ENCODE data around the gene SKP2. TPM values are rescaled to one million over a fixed set of nuclear protein-coding genes. Genes with fewer than 3 reads are reported as not detected.
A peak's percentile ranks its signal among the peaks of the same experiment; 100 is the strongest.
"Not testable (repeated sequence)": the region's sequence is repeated elsewhere in the genome, so short reads cannot be mapped to it uniquely, and the experiment has no call there.

SKP2 gene
- total RNA-seq, result 10 to 100 TPM; 32.8 to 53.0 TPM

DNA sequence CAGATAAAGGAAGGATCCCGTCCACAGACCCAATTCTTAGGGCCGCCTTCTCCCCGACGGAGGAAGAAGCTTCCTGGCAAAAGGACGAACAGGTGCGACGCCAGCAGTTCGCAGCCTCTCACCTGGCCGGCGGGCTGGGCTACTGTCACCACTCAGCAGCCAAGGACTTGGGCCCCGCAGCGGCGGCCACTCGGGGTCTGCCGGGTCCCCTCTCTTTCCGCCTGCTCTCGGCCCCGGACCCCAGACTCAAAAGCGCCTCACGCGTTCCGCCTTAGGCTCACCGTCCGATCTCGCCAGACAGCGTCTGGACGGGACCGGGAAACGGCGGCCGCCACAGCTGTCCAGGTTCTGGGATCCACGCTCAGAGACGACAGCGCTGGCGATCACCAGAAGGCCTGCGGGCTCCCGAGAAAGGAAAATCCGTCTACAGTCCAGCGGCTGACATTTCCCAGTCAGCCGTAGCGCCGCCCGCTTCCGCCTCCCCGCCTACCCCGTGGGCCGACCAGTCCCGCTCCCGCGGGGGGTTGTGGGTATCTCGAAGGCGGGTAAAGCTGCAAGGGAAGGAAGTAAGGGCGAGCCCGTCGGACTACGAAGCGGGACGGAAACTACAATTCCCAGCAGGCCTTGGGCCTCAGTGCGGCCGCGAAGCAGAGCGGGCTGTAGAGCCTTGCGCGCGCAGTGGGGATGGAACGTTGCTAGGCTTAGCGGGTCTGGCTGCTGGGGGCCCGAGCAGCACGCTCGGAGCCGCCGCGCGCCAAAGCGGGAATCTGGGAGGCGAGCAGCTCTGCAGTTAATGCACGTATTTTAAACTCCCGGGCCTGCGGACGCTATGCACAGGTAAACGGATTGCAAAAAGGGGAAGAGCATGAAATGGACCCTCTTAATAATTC is at the start of gene SKP2, which contains the start of gene LMBRD2:
Gene SKP2 (plus strand): TSS at position 678 of the 890 bp plus-strand sequence. CDS start 152 bp downstream, at position 830.
Gene LMBRD2 (minus strand): TSS at position 454 of the 890 bp plus-strand sequence. CDS start 8,538 bp downstream, outside the sequence.
- Mint-ChIP-seq H3K27ac (peak within 1 kb of the TSS; percentile 94), H3K4me3 (peak within 1 kb of the TSS; percentile 94), H3K27me3 (no peaks in the 10 kb centered on the region), H3K4me1 (peaks cover 23% of the 10 kb centered on the region), H3K9me3 (no peaks in the 10 kb centered on the region), H3K36me3 (ENCODE audit: low read depth) (peaks cover 48% of the 10 kb centered on the region)
- ATAC-seq (replicated peaks), result peak; percentile 99

DNA sequence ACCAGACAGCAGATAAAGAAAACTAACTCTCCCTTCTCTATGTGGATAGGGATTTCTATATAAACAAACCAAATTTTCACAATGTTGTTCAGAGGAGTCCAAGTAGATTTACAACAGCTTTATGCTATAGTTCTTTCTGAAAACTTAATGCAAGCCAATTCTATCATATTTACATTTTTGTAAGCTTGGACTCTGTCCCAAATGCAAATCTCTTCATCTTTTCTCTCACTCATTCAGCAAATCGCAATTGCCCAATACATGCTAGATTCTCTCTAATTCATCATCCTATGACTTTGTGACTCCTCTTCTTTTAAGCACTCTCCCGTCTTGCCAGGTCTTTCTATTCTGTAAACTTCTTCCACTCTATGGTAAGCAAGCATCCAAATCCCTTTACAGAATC is 46.1 kb upstream of the SKP2 start:
- no peak for ATAC-seq (replicated peaks)
- peaks cover 85% of the 10 kb centered on the region for H3K36me3 Mint-ChIP-seq (ENCODE audit: low read depth)
- no peaks in the 10 kb centered on the region for H3K9me3 Mint-ChIP-seq
- no peaks in the 10 kb centered on the region for H3K4me1 Mint-ChIP-seq
- no peak overlapping the region for H3K4me3 Mint-ChIP-seq
- H3K27me3 Mint-ChIP-seq, result no peaks in the 10 kb centered on the region
- no peak overlapping the region for H3K27ac Mint-ChIP-seq

DNA sequence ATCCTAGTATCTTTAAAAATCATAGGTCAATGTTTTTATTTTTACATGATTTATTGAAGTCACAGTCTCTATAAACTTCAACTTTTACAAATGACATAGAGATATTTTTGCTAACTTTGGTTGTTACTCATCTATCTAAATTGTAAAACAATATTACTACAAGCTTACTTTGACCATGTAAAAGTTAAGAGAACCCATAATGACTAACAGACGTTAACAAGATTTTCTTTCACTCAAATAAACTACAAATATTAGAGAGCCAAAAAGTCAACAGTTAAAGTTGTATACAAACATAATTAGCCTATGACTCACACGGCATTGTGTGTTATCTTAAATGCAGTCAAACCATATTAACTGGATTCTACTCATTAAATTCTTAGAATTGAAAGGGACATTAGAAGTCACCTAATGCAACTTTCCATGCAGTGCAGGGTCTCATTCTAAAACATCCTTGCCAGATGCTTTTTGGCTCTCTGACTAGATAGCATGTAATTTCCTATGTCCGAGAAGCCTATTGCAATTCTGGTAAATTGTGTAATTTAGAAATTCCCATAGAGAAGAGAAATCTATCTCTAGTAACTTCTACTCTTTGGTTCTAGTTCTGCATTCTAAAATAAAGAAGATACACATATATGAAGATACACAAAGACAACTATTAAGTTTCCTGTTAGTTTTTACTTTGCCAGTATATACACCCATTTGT is 43.0 kb upstream of the SKP2 start:
- Mint-ChIP-seq H3K27ac (no peak overlapping the region), H3K4me1 (no peaks in the 10 kb centered on the region), H3K9me3 (no peaks in the 10 kb centered on the region), H3K36me3 (ENCODE audit: low read depth) (peaks cover 100% of the 10 kb centered on the region), H3K4me3 (no peak overlapping the region), H3K27me3 (no peaks in the 10 kb centered on the region)
- ATAC-seq (replicated peaks), result no peak

DNA sequence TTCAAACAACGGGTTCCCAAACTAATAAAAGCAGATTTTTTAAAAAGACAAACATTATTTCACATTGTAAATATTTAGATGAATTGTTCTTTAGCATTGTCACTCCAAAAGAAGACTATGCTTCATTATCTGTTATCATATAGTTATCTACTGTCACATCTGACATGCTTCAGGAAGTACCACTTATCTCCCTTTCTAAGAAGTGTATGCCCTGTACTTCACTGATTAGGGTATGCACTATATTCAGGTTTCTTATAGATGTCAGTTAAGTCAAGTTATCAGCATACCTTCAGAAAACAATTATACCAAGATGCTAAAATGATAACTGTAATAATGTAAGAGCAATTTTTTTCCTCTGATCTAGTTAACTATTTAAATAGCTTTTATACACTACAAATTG is 40.7 kb upstream of the SKP2 start:
- no peaks in the 10 kb centered on the region for H3K9me3 Mint-ChIP-seq
- H3K36me3 Mint-ChIP-seq (ENCODE audit: low read depth), result peaks cover 98% of the 10 kb centered on the region
- no peaks in the 10 kb centered on the region for H3K27me3 Mint-ChIP-seq
- H3K4me1 Mint-ChIP-seq, result no peaks in the 10 kb centered on the region
- no peak overlapping the region for H3K4me3 Mint-ChIP-seq
- ATAC-seq (replicated peaks), result no peak
- no peak overlapping the region for H3K27ac Mint-ChIP-seq

DNA sequence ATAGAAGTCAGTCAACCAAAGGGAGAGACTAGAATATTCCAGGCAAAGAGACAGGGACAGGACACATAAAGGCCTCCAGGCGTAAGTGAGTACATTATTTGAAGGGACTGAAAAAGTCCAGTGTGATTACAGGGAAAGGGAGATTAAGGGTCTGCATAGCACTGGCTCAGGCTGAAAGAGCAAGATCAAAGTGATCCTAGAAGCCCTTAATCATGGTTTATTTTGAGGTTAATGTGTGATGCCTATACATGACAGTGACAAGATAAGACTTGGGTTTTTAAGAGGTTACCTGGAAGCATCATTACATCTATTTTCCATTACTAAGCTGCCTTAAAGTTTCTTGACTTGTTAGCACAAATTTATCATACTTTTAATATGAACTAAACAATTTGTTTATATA is 26.0 kb upstream of the SKP2 start:
- Mint-ChIP-seq H3K9me3 (peaks cover 7% of the 10 kb centered on the region), H3K4me3 (no peak overlapping the region), H3K4me1 (peaks cover 4% of the 10 kb centered on the region), H3K27ac (no peak overlapping the region), H3K36me3 (ENCODE audit: low read depth) (peaks cover 47% of the 10 kb centered on the region), H3K27me3 (no peaks in the 10 kb centered on the region)
- ATAC-seq (replicated peaks), result no peak

DNA sequence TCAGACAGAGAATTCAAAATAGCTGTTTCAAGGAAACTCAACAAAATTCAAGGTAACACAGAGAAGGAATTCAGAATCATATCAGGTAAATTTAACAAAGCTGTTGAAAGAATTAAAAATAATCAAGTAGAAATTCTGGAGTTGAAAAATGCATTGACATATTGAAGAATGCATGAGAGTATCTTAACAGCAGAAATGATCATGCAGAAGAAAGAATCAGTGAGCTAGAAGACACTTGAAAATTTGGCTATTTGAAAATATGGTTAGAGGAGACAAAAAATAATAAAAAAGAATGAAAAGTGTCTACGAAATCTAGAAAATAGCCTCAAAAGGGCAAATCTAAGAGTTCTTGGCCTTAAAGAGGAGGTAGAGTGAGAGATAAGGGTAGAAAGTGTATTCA is 23.1 kb upstream of the SKP2 start:
- Mint-ChIP-seq H3K27me3 (no peaks in the 10 kb centered on the region), H3K36me3 (ENCODE audit: low read depth) (peaks cover 63% of the 10 kb centered on the region), H3K27ac (no peak overlapping the region), H3K9me3 (peaks cover 7% of the 10 kb centered on the region), H3K4me3 (no peak overlapping the region), H3K4me1 (peaks cover 4% of the 10 kb centered on the region)
- ATAC-seq (replicated peaks), result no peak

DNA sequence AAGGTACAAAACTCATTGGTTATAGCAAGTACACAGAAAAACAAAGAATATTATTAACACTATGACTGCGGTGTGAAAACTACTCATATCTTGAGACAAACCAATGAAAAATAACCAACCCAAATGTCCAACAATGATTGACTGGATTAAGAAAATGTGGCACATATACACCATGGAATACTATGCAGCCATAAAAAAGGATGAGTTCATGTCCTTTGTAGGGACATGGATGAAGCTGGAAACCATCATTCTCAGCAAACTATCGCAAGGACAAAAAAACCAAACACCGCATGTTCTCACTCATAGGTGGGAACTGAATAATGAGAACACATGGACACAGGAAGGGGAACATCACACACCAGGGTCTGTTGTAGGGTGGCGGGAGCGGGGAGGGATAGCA is 22.2 kb upstream of the SKP2 start:
- not testable (repeated sequence) for H3K4me3 Mint-ChIP-seq; H3K27me3 Mint-ChIP-seq; H3K27ac Mint-ChIP-seq; H3K4me1 Mint-ChIP-seq; H3K9me3 Mint-ChIP-seq; ATAC-seq (replicated peaks)
- peaks cover 64% of the 10 kb centered on the region for H3K36me3 Mint-ChIP-seq (ENCODE audit: low read depth)

DNA sequence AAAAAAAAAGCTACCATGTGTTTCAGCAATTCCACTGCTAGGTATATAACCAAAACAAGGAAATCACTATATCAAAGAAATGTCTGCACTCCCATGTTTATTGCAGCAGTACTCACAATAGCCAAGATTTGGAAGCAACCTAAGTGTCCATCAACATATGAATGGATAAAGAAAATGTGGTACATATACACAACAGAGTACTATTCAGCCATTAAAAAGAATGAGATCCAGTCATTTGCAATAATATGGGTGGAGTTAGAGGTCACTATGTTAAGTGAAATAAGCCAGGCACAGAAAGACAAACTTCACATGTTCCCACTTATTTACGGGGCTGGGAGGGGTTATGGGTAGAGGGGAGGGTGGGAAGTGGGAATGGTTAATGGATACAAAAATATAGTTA is 18.9 kb upstream of the SKP2 start:
- peaks cover 81% of the 10 kb centered on the region for H3K36me3 Mint-ChIP-seq (ENCODE audit: low read depth)
- not testable (repeated sequence) for H3K4me3 Mint-ChIP-seq; H3K27me3 Mint-ChIP-seq; H3K9me3 Mint-ChIP-seq; ATAC-seq (replicated peaks); H3K27ac Mint-ChIP-seq; H3K4me1 Mint-ChIP-seq

DNA sequence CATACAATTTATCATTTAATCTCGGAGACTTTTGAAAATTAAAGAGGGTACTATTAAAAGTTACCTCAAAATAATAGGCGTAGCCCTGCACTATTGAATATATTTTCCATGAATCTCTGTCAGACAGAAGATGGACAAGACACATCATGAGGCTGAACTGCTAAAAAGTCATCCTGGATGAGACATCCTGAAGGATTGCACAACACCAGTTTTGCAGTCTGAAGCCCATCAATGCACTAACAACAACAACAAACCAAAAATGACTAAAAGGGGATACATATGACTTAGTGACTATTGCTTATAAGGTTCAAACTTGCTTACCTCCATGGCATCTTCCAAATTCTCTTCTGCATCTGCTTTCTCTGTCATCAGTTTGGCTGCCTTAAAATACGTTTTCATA is 15.9 kb upstream of the SKP2 start:
- Mint-ChIP-seq H3K27me3 (no peaks in the 10 kb centered on the region), H3K4me3 (no peak overlapping the region), H3K36me3 (ENCODE audit: low read depth) (peaks cover 68% of the 10 kb centered on the region), H3K4me1 (no peaks in the 10 kb centered on the region), H3K9me3 (no peaks in the 10 kb centered on the region), H3K27ac (no peak overlapping the region)
- no peak for ATAC-seq (replicated peaks)

DNA sequence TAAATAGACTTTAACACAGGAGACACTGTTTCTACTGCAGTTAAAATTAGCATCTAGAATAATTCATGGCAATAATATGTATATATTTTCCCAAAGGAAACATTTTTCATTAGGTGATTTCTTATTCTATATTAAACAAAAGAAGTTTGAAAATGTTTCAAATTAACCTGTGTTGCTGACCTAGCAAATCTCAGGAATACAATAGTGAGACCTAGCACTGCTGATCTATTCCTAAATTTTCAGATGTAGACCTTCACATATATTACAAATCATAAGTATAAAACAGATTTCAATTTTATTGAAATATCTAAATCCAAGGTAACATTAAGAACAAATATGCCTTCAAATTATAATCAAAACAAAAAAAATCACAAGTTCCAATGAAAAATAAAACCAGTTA is 15.3 kb upstream of the SKP2 start:
- H3K36me3 Mint-ChIP-seq (ENCODE audit: low read depth), result peaks cover 68% of the 10 kb centered on the region
- H3K4me1 Mint-ChIP-seq, result no peaks in the 10 kb centered on the region
- ATAC-seq (replicated peaks), result no peak
- no peak overlapping the region for H3K4me3 Mint-ChIP-seq
- no peak overlapping the region for H3K27ac Mint-ChIP-seq
- H3K9me3 Mint-ChIP-seq, result no peaks in the 10 kb centered on the region
- no peaks in the 10 kb centered on the region for H3K27me3 Mint-ChIP-seq

DNA sequence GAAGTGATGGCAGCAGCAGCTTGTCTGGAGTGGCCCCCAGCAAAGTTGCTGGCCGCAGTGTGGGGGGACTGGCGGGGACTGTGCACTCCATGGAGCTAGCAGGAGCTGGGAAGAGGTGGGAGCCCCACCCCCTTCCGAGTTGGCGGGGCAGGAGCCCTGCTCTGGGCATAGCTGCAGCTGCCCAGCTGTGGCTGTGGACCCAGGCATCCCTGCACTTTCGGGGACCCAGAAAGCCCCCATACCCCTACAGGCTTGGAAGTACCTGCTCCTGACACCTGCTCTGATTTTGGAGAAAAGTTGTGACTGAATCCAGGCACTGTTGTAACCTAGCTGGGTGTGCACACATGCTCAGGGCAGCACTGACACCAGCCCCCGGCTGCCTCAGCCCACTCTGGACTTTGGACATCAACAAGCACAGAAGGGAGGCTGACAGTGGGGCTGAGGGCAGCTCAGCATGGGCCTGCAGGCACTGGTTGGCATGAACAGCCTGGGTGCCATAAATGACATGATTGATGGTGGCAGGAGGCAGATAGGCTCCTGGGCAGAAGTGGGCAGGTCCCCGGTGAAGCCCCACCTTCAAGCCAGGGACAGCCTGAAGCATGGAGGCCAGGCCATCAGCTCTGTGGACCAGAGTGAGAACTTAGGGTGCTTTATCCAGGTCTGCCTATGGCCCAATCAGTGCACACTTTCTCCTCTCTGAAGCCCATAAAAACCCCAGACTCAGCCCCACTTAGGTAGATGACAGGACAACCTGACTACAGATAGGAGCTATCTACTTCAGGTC is 12.8 kb upstream of the SKP2 start:
- no peak for ATAC-seq (replicated peaks)
- H3K9me3 Mint-ChIP-seq, result no peaks in the 10 kb centered on the region
- no peaks in the 10 kb centered on the region for H3K27me3 Mint-ChIP-seq
- no peak overlapping the region for H3K27ac Mint-ChIP-seq
- H3K4me3 Mint-ChIP-seq, result no peak overlapping the region
- H3K4me1 Mint-ChIP-seq, result no peaks in the 10 kb centered on the region
- H3K36me3 Mint-ChIP-seq (ENCODE audit: low read depth), result peaks cover 61% of the 10 kb centered on the region

DNA sequence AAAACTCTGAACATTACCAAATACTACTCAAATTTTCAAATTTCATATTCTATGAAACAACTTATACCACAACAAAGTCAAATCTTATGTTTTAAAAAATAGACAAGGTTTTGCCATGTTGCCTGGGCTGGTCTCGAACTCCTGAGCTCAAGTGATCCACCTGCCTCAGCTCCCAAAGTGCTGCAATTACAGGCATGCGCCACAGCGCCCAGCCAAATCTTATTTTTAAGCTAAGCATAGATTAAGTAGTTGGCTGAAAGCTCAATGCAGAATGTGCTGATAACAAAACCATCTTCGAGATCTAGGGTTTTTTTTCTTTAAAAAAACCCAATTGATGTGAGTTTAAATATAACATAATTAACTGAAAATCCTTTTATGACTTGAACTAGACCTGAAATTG is 6.6 kb upstream of the SKP2 start:
- Mint-ChIP-seq H3K9me3 (no peaks in the 10 kb centered on the region), H3K27ac (no peak overlapping the region), H3K36me3 (ENCODE audit: low read depth) (peaks cover 23% of the 10 kb centered on the region), H3K27me3 (no peaks in the 10 kb centered on the region), H3K4me1 (peaks cover 1% of the 10 kb centered on the region), H3K4me3 (no peak overlapping the region)
- no peak for ATAC-seq (replicated peaks)

DNA sequence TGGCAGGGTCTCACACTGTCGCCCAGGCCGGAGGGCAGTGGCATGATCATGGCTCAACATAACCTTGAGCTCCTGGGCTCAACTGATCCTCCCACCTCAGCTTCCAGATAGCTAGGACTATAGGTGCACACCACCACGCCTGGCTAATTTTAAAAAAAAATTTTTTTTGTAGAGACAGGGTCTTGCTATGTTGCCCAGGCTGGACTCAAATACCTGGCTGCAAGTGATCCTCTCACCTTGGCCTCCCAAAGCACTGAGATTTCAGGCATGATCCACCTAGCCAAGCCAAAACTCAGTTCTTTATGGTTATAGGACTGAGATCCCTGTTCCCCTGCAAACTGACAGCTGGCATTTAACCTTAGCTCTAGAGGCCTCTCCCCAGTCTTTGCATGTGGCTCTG is 5.5 kb upstream of the SKP2 start:
- no peak overlapping the region for H3K4me3 Mint-ChIP-seq
- H3K9me3 Mint-ChIP-seq, result no peaks in the 10 kb centered on the region
- ATAC-seq (replicated peaks), result no peak
- H3K27me3 Mint-ChIP-seq, result no peaks in the 10 kb centered on the region
- peaks cover 6% of the 10 kb centered on the region for H3K4me1 Mint-ChIP-seq
- H3K27ac Mint-ChIP-seq, result no peak overlapping the region
- peaks cover 12% of the 10 kb centered on the region for H3K36me3 Mint-ChIP-seq (ENCODE audit: low read depth)

DNA sequence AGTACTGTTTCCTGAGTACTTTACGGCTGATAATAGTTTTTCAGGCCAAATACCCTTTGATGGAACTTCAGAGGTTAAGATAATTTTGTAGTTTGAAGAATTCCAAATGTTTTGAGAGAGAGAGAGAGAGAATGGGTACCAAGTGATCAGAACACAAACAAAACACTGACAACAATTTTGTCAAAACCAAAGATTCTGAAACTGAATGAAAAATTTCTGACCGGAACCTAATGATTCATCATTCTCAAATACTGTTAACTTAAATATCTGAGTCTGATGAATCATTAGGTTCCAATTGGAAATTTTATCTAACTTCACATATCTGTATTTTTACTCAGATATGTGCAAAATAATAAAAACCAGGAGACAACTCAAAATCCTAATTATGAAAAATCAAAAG is 4.2 kb upstream of the SKP2 start:
- Mint-ChIP-seq H3K4me1 (peaks cover 6% of the 10 kb centered on the region), H3K9me3 (no peaks in the 10 kb centered on the region), H3K4me3 (peak overlapping the region; percentile 33), H3K27ac (peak overlapping the region; percentile 39), H3K27me3 (no peaks in the 10 kb centered on the region), H3K36me3 (ENCODE audit: low read depth) (peaks cover 13% of the 10 kb centered on the region)
- no peak for ATAC-seq (replicated peaks)
